ENCODE measurements around the gene HS2ST1.

The HS2ST1 gene

GRCh38 chr1:87061742-87062156 lies 147.3 kb downstream of the HS2ST1 start:
- TF ChIP-seq ZNF565 (CRISPR knock-in tag; conservative IDR thresholded peaks at IDR 0.05; ENCODE audit: low read depth), result no peak
- TF ChIP-seq CSRNP3 (CRISPR knock-in tag; IDR thresholded peaks at IDR 0.05), result no peak
- no peak for TF ChIP-seq TOX (CRISPR knock-in tag; IDR thresholded peaks at IDR 0.05; ENCODE audit: borderline replicate concordance)
- TF ChIP-seq ISL1 (CRISPR knock-in tag; IDR thresholded peaks at IDR 0.05), result no peak
- TF ChIP-seq SNAI2 (CRISPR knock-in tag; IDR thresholded peaks at IDR 0.05), result no peak
- no peak for TF ChIP-seq ARNTL (CRISPR knock-in tag; IDR thresholded peaks at IDR 0.05; ENCODE audit: borderline replicate concordance, low read depth)
- TF ChIP-seq CREB5 (CRISPR knock-in tag; IDR thresholded peaks at IDR 0.05; ENCODE audit: low read depth), result no peak
- TF ChIP-seq TSHZ2 (CRISPR knock-in tag; IDR thresholded peaks at IDR 0.05), result no peak
- TF ChIP-seq PPARA (CRISPR knock-in tag; IDR thresholded peaks at IDR 0.05; ENCODE audit: borderline replicate concordance), result no peak
- TF ChIP-seq ZNF8 (CRISPR knock-in tag; IDR thresholded peaks at IDR 0.05), result no peak
- no peak for TF ChIP-seq CSDC2 (CRISPR knock-in tag; IDR thresholded peaks at IDR 0.05)
- no peak for TF ChIP-seq ZC3H10 (CRISPR knock-in tag; IDR thresholded peaks at IDR 0.05)
- TF ChIP-seq OSR1 (CRISPR knock-in tag; IDR thresholded peaks at IDR 0.05), result no peak
- no peak for TF ChIP-seq ZFP30 (CRISPR knock-in tag; IDR thresholded peaks at IDR 0.05)
- no peak for TF ChIP-seq PATZ1 (CRISPR knock-in tag; IDR thresholded peaks at IDR 0.05; ENCODE audit: borderline replicate concordance)
- TF ChIP-seq BACH2 (CRISPR knock-in tag; IDR thresholded peaks at IDR 0.05; ENCODE audit: borderline replicate concordance), result no peak
- TF ChIP-seq POU6F1 (CRISPR knock-in tag; IDR thresholded peaks at IDR 0.05; ENCODE audit: borderline replicate concordance, low read depth), result no peak
- TF ChIP-seq ESRRG (CRISPR knock-in tag; IDR thresholded peaks at IDR 0.05), result no peak
- no peak for ATAC-seq

- no peak for ATAC-seq
- TF ChIP-seq RARB (CRISPR knock-in tag; IDR thresholded peaks at IDR 0.05), result no peak
- TF ChIP-seq BACH2 (CRISPR knock-in tag; IDR thresholded peaks at IDR 0.05; ENCODE audit: borderline replicate concordance), result no peak
- no peak for TF ChIP-seq ZNF70 (CRISPR knock-in tag; IDR thresholded peaks at IDR 0.05)
- no peak for TF ChIP-seq CREB5 (CRISPR knock-in tag; IDR thresholded peaks at IDR 0.05; ENCODE audit: low read depth)
- TF ChIP-seq TOX (CRISPR knock-in tag; IDR thresholded peaks at IDR 0.05; ENCODE audit: borderline replicate concordance), result no peak
- TF ChIP-seq ZC3H10 (CRISPR knock-in tag; IDR thresholded peaks at IDR 0.05), result no peak
- TF ChIP-seq OSR1 (CRISPR knock-in tag; IDR thresholded peaks at IDR 0.05), result no peak
- no peak for TF ChIP-seq SNAI2 (CRISPR knock-in tag; IDR thresholded peaks at IDR 0.05)
Observed at GRCh38 chr1:87062687-87063086, 148.3 kb downstream of the HS2ST1 start.

- no peak for TF ChIP-seq PPARA (CRISPR knock-in tag; IDR thresholded peaks at IDR 0.05; ENCODE audit: borderline replicate concordance)
- TF ChIP-seq ARNTL (CRISPR knock-in tag; IDR thresholded peaks at IDR 0.05; ENCODE audit: borderline replicate concordance, low read depth), result no peak
- TF ChIP-seq CSRNP3 (CRISPR knock-in tag; IDR thresholded peaks at IDR 0.05), result no peak
- no peak for TF ChIP-seq ZNF565 (CRISPR knock-in tag; conservative IDR thresholded peaks at IDR 0.05; ENCODE audit: low read depth)
- no peak for TF ChIP-seq ZNF70 (CRISPR knock-in tag; IDR thresholded peaks at IDR 0.05)
- TF ChIP-seq ZFP3 (CRISPR knock-in tag; IDR thresholded peaks at IDR 0.05), result no peak
- TF ChIP-seq CSDC2 (CRISPR knock-in tag; IDR thresholded peaks at IDR 0.05), result no peak
- no peak for TF ChIP-seq TSHZ2 (CRISPR knock-in tag; IDR thresholded peaks at IDR 0.05)
- TF ChIP-seq ZNF8 (CRISPR knock-in tag; IDR thresholded peaks at IDR 0.05), result no peak
- TF ChIP-seq TOX (CRISPR knock-in tag; IDR thresholded peaks at IDR 0.05; ENCODE audit: borderline replicate concordance), result no peak
- no peak for TF ChIP-seq RARB (CRISPR knock-in tag; IDR thresholded peaks at IDR 0.05)
- TF ChIP-seq OSR1 (CRISPR knock-in tag; IDR thresholded peaks at IDR 0.05), result no peak
- no peak for ATAC-seq
Observed at GRCh38 chr1:87064309-87064708, 149.9 kb downstream of the HS2ST1 start.

Measured in SK-N-SH treated with all-trans-retinoic acid at 6 μM for 48 hours (cell line).